OCI-LY1 (cell line): ENCODE measurements around the gene SHC3.

Experiments used
- H2AFZ ChIP-seq: fragments of 200-600 bp; sonication (generic), shearing (Covaris generic); 2 replicates; pipeline ENCODE4 v1.6.0; 2014; ENCODE audit warnings: antibody characterized with exemption, mild to moderate bottlenecking, low read length
- H3F3A ChIP-seq: fragments of 200-600 bp; sonication (generic), shearing (Covaris generic); 2 replicates; pipeline ENCODE4 v1.6.0; 2014; ENCODE audit warnings: mild to moderate bottlenecking, antibody characterized with exemption, low read length, moderate library complexity; ENCODE audit not compliant: insufficient read depth
- H3K27ac ChIP-seq: fragments of 200-600 bp; sonication (generic); 2 replicates; pipeline ENCODE4 v1.5.1; 2014; ENCODE audit warnings: low read length, mixed run types, mild to moderate bottlenecking, low read depth; ENCODE audit not compliant: poor library complexity, severe bottlenecking
- H3K27me3 ChIP-seq: fragments of 200-600 bp; sonication (generic); 2 replicates; pipeline ENCODE4 v1.6.0; 2014; ENCODE audit warnings: antibody characterized with exemption, mild to moderate bottlenecking, low read length, moderate library complexity; ENCODE audit not compliant: insufficient read depth
- H3K36me3 ChIP-seq: fragments of 200-600 bp; sonication (generic); 2 replicates; pipeline ENCODE4 v1.6.1; 2014; ENCODE audit warnings: mild to moderate bottlenecking, antibody characterized with exemption, low read length, moderate library complexity, mixed read lengths; ENCODE audit not compliant: insufficient read depth
- H3K4me1 ChIP-seq: fragments of 200-600 bp; sonication (generic); 2 replicates; pipeline ENCODE4 v1.5.1; 2014; ENCODE audit warnings: mild to moderate bottlenecking, low read length, moderate library complexity; ENCODE audit not compliant: insufficient read depth, severe bottlenecking
- H3K4me2 ChIP-seq: fragments of 200-600 bp; sonication (generic), shearing (Covaris generic); 2 replicates; pipeline ENCODE4 v1.6.1; 2014; ENCODE audit warnings: low read length
- H3K4me3 ChIP-seq: fragments of 200-600 bp; sonication (generic); 2 replicates; pipeline ENCODE4 v1.5.1; 2014; ENCODE audit warnings: low read length, low read depth, mild to moderate bottlenecking, mixed read lengths; ENCODE audit not compliant: poor library complexity, severe bottlenecking
- H3K79me2 ChIP-seq: fragments of 200-600 bp; shearing (Covaris generic); 2 replicates; pipeline ENCODE4 v1.6.1; 2016; ENCODE audit warnings: mixed run types, low read length, mixed read lengths; ENCODE audit not compliant: insufficient read depth
- H3K9ac ChIP-seq: fragments of 200-600 bp; sonication (generic), shearing (Covaris generic); 2 replicates; pipeline ENCODE4 v1.6.1; 2014; ENCODE audit warnings: mild to moderate bottlenecking, low read length, mixed read lengths
- H3K9me2 ChIP-seq: fragments of 200-600 bp; sonication (generic), shearing (Covaris generic); 2 replicates; pipeline ENCODE4 v1.6.1; 2014; ENCODE audit warnings: low read depth, mild to moderate bottlenecking, low read length, mixed read lengths
- H3K9me3 ChIP-seq: fragments of 200-600 bp; shearing (Covaris generic); 2 replicates; pipeline ENCODE4 v1.6.1; 2014; ENCODE audit warnings: low read length, mixed read lengths
- H4K20me1 ChIP-seq: fragments of 200-600 bp; sonication (generic), shearing (Covaris generic); 2 replicates; pipeline ENCODE4 v1.6.0; 2016; ENCODE audit warnings: mild to moderate bottlenecking, low read length; ENCODE audit not compliant: insufficient read depth
- EZH2 ChIP-seq: fragments of 200-600 bp; sonication (generic), shearing (Covaris generic); IDR thresholded peaks from 2 replicates; pipeline ENCODE4 v1.8.0; 2017; ENCODE audit warnings: borderline replicate concordance, mixed run types, mild to moderate bottlenecking, antibody characterized with exemption, low read length, moderate library complexity, mixed read lengths
- TF ChIP-seq, protein P1 (sequence below): fragments of 200-600 bp; sonication (generic), shearing (Covaris generic); IDR thresholded peaks from 2 replicates; pipeline ENCODE4 v1.5.1; 2017; ENCODE audit warnings: mild to moderate bottlenecking, antibody characterized with exemption, low read length, moderate library complexity, mixed read lengths

SHC3 gene

DNA sequence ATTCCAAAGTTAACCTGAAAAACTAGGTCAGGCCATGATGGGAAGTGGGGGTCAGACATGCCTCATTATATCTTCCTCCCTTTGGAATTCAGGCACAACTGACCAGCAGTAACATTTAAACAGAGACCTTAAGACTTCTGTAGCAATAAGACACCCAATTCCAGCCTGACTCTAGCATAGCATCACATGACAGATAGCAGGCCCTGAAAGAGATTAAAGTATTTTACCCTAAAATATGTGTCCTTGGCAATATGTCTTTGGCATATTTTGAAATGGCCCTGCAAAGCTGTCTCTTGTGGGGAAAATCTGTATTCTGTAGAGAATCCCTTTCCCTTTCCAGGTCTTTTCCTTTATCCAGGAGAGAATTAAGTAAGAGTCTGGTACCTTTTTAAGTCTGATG is 153.1 kb downstream of the SHC3 start:
- Histone ChIP-seq H3F3A (no peaks in the 10 kb centered on the region), H2AFZ (no peak overlapping the region), H3K4me3 (no peak overlapping the region), H3K27me3 (no peaks in the 10 kb centered on the region), H3K4me1 (no peaks in the 10 kb centered on the region), H3K9me3 (peaks cover 3% of the 10 kb centered on the region), H3K27ac (no peak overlapping the region), H3K9ac (no peak overlapping the region), H3K9me2 (no peaks in the 10 kb centered on the region), H3K36me3 (no peaks in the 10 kb centered on the region), H3K79me2 (no peaks in the 10 kb centered on the region), H4K20me1 (no peaks in the 10 kb centered on the region), H3K4me2 (no peak overlapping the region)
- TF ChIP-seq, protein P1, sequence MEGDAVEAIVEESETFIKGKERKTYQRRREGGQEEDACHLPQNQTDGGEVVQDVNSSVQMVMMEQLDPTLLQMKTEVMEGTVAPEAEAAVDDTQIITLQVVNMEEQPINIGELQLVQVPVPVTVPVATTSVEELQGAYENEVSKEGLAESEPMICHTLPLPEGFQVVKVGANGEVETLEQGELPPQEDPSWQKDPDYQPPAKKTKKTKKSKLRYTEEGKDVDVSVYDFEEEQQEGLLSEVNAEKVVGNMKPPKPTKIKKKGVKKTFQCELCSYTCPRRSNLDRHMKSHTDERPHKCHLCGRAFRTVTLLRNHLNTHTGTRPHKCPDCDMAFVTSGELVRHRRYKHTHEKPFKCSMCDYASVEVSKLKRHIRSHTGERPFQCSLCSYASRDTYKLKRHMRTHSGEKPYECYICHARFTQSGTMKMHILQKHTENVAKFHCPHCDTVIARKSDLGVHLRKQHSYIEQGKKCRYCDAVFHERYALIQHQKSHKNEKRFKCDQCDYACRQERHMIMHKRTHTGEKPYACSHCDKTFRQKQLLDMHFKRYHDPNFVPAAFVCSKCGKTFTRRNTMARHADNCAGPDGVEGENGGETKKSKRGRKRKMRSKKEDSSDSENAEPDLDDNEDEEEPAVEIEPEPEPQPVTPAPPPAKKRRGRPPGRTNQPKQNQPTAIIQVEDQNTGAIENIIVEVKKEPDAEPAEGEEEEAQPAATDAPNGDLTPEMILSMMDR: no peak
- TF ChIP-seq EZH2: no peak

DNA sequence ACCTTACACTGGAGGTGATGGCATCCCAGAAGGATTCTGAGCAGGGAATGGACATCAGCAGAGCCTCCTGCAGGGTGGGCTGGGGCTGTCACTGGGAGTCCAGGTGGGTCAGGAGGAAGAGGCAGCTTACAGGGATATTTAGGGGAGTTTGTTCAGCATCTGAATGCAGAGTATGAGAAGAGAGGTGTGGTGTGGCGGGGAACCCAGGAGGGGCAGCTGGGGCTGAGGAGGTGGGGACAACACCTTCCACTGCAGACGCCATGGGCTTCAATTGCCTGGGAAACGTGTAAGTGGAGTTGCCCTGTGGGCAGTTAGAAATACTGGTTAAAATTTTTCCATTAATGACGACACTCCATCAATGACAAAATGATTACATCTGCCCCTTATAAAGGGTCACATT is 153.9 kb downstream of the SHC3 start:
- no peak overlapping the region for H3K4me3 ChIP-seq
- TF ChIP-seq EZH2: no peak
- H3K4me2 ChIP-seq: no peak overlapping the region
- H3F3A ChIP-seq: no peaks in the 10 kb centered on the region
- H3K27ac ChIP-seq: no peak overlapping the region
- peaks cover 3% of the 10 kb centered on the region for H3K9me3 ChIP-seq
- H2AFZ ChIP-seq: no peak overlapping the region
- no peaks in the 10 kb centered on the region for H3K36me3 ChIP-seq
- H3K4me1 ChIP-seq: no peaks in the 10 kb centered on the region
- no peaks in the 10 kb centered on the region for H3K9me2 ChIP-seq
- H3K9ac ChIP-seq: no peak overlapping the region
- no peaks in the 10 kb centered on the region for H3K27me3 ChIP-seq
- no peaks in the 10 kb centered on the region for H4K20me1 ChIP-seq
- no peaks in the 10 kb centered on the region for H3K79me2 ChIP-seq

GRCh38 chr9:89023740-89024139 is 154.9 kb downstream of the SHC3 start:
- Histone ChIP-seq H4K20me1 (no peaks in the 10 kb centered on the region), H3K79me2 (no peaks in the 10 kb centered on the region), H3K27me3 (no peaks in the 10 kb centered on the region), H3K9me2 (no peaks in the 10 kb centered on the region), H3F3A (no peaks in the 10 kb centered on the region), H3K36me3 (no peaks in the 10 kb centered on the region), H3K27ac (no peak overlapping the region), H3K4me3 (no peak overlapping the region), H2AFZ (no peak overlapping the region), H3K4me1 (no peaks in the 10 kb centered on the region), H3K4me2 (no peak overlapping the region), H3K9me3 (no peaks in the 10 kb centered on the region), H3K9ac (no peak overlapping the region)
- TF ChIP-seq EZH2: no peak
- TF ChIP-seq, protein P1: no peak

- H3K4me2 ChIP-seq: no peak overlapping the region
- no peaks in the 10 kb centered on the region for H3K9me3 ChIP-seq
- no peak overlapping the region for H3K9ac ChIP-seq
- no peaks in the 10 kb centered on the region for H4K20me1 ChIP-seq
- H3K36me3 ChIP-seq: no peaks in the 10 kb centered on the region
- H2AFZ ChIP-seq: no peak overlapping the region
- no peak overlapping the region for H3K27ac ChIP-seq
- TF ChIP-seq, protein P1: no peak
- TF ChIP-seq EZH2: no peak
- no peaks in the 10 kb centered on the region for H3K79me2 ChIP-seq
- no peaks in the 10 kb centered on the region for H3K4me1 ChIP-seq
- no peak overlapping the region for H3K4me3 ChIP-seq
- no peaks in the 10 kb centered on the region for H3K27me3 ChIP-seq
- no peaks in the 10 kb centered on the region for H3K9me2 ChIP-seq
- no peaks in the 10 kb centered on the region for H3F3A ChIP-seq
Measured at GRCh38 chr9:89022902-89023301, 155.7 kb downstream of the SHC3 start.
